T-helper 2 cell treated with Interferon-gamma antibody and Interleukin-4, amounts not matched to agents 5 μg/mL and 100 μg/mL, for 36 hours (primary cell): Measurements from ENCODE around the gene GRK5.
A peak's percentile ranks its signal among the peaks of the same experiment; 100 is the strongest.
"Not testable (repeated sequence)": the region's sequence is repeated elsewhere in the genome, so short reads cannot be mapped to it uniquely, and the experiment has no call there.

Source experiments
- DNase-seq: peaks from one replicate; pipeline ENCODE4 v3.0.0; 2021; ENCODE audit warnings: low spot score
- H3K27ac Mint-ChIP-seq: one replicate; pipeline ENCODE4 v1.8.0; 2021; ENCODE audit warnings: mild to moderate bottlenecking, mixed read lengths
- H3K27me3 Mint-ChIP-seq: one replicate; pipeline ENCODE4 v1.8.0; 2021; ENCODE audit warnings: low read depth, mixed read lengths
- H3K36me3 Mint-ChIP-seq: one replicate; pipeline ENCODE4 v1.8.0; 2021; ENCODE audit warnings: low read depth, mixed read lengths
- H3K4me1 Mint-ChIP-seq: one replicate; pipeline ENCODE4 v1.8.0; 2021; ENCODE audit warnings: low read depth, mixed read lengths
- H3K4me3 Mint-ChIP-seq: one replicate; pipeline ENCODE4 v1.8.0; 2022; ENCODE audit warnings: mild to moderate bottlenecking, moderate library complexity, mixed read lengths
- H3K9me3 Mint-ChIP-seq: one replicate; pipeline ENCODE4 v1.8.0; 2021; ENCODE audit warnings: mixed read lengths

The GRK5 gene

DNA sequence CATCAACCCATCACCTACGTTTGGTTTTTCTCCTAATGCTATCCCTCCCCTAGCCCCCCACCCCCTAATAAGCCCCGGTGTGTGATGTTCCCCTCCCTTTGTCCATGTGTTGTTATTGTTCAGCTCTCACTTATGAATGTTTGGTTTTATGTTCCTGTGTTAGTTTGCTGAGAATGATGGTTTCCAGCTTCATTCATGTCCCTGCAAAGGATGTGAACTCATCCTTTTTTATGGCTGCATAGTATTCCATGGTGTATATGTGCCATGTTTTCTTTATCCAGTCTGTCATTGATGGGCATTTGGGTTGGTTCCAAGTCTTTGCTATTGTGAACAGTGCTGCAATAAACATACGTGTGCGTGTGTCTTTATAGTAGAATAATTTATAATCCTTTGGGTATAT lies 32.3 kb downstream of the GRK5 start:
- H3K27me3 Mint-ChIP-seq, H3K9me3 Mint-ChIP-seq, H3K36me3 Mint-ChIP-seq, DNase-seq, H3K27ac Mint-ChIP-seq, H3K4me3 Mint-ChIP-seq: not testable (repeated sequence)
- H3K4me1 Mint-ChIP-seq: peaks cover 32% of the 10 kb centered on the region

DNA sequence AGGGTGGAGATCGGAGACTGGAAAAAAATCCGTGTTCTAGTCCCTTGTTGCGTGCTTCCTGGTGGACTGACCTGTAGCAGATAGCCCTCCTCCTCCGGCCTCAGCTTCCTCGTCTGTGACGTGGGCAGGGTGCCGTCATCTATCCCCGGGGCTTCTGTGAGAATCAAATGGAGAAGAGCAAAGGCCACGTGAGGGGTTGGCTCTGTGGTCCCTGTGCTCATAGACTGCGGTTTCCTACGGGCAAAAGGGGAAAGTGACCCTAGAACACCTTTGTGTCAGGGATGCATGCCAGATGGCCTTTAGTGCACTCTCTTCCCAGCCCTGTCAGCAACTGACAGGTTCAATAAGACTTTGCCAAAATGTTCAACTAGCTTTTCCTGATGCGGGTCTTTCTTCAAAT lies 33.7 kb downstream of the GRK5 start:
- Mint-ChIP-seq H3K27ac (no peak overlapping the region), H3K4me3 (no peak overlapping the region), H3K4me1 (peaks cover 27% of the 10 kb centered on the region), H3K36me3 (no peaks in the 10 kb centered on the region), H3K27me3 (no peaks in the 10 kb centered on the region), H3K9me3 (no peaks in the 10 kb centered on the region)
- DNase-seq: no peak

DNA sequence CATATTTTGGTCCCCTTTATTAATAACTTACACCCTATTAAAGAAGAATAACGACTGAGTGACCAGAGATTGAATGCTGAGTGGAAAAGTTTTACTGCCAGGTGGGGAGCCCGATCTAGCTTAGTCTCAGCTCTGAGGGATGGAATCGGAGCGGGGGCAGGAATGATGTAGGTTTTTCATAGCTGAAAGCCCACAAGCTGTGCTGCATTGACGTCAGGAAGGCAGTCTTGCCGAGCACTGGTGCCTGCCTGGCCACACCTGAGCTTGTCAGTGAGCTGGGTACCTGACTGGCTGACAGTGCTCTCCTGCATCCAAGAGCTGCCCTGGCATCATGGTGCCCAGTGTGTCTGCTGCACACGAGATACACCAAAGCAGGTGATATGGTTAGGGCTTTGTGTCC lies 34.8 kb downstream of the GRK5 start:
- no peaks in the 10 kb centered on the region for H3K36me3 Mint-ChIP-seq
- H3K9me3 Mint-ChIP-seq: no peaks in the 10 kb centered on the region
- H3K4me3 Mint-ChIP-seq: no peak overlapping the region
- peaks cover 22% of the 10 kb centered on the region for H3K4me1 Mint-ChIP-seq
- DNase-seq: no peak
- no peaks in the 10 kb centered on the region for H3K27me3 Mint-ChIP-seq
- H3K27ac Mint-ChIP-seq: no peak overlapping the region

DNA sequence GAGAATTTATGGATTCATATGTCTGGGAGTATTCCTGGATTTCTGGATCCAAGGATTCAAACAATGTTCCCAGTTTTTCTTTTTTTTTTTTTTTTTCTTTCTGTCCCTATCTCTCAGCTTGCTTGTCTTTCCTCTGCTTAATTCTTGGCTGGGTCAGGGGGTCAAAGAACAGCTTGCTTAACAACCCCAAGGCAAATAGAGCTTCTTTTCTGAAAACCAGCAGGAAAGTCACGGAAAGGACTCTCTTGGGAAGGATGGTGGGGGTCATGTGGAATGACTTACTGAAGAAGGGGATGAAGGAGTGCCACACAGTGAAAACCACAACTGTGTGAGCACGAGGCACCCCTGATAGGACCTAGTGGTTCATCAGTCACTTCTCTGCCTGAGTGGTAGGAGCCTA lies 36.1 kb downstream of the GRK5 start:
- Mint-ChIP-seq H3K4me1 (peaks cover 11% of the 10 kb centered on the region), H3K36me3 (no peaks in the 10 kb centered on the region), H3K4me3 (no peak overlapping the region), H3K27ac (no peak overlapping the region), H3K27me3 (no peaks in the 10 kb centered on the region), H3K9me3 (no peaks in the 10 kb centered on the region)
- DNase-seq: no peak

DNA sequence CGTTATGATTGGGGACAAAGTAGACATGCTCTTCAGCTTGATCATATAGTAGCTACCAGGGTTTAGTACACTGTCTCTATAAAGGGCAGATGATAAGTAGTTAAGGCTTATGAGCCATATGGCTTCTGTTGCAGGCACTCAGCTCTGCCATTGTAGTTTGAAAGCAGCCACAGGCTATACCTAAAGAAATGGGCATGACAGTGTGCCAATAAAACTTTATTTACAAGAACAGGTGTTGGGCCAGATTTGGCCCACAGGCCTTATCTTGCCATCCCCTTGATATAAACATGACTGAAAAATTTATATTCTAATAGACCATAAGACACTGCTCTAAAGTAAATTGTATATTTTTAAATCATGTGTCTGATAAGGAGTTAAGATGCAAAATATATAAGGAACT lies 36.6 kb downstream of the GRK5 start:
- no peaks in the 10 kb centered on the region for H3K9me3 Mint-ChIP-seq
- H3K27ac Mint-ChIP-seq: no peak overlapping the region
- H3K36me3 Mint-ChIP-seq: no peaks in the 10 kb centered on the region

DNA sequence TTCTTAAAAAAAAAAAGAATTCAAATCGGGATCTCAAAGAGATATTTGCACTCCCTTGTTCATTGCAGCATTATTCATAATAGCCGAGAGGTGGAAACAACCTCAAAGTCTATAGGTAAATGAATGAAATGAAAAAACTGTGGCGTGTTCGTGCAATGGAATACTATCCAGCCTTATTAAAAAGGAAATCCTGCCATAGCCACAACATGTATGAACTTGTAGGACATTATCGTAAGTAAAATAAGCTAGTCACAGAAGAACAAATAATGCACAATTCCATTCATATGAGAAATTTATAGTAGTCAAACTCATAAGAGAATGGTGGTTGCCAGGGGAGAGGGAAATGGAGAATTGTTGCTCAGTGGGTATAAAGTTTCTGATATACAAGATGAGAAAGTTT lies 37.9 kb downstream of the GRK5 start:
- no peaks in the 10 kb centered on the region for H3K27me3 Mint-ChIP-seq
- H3K27ac Mint-ChIP-seq: no peak overlapping the region
- peaks cover 2% of the 10 kb centered on the region for H3K36me3 Mint-ChIP-seq
- no peak for DNase-seq
- H3K4me1 Mint-ChIP-seq: peaks cover 15% of the 10 kb centered on the region
- no peaks in the 10 kb centered on the region for H3K9me3 Mint-ChIP-seq
- no peak overlapping the region for H3K4me3 Mint-ChIP-seq

More for the DNA sequence above, 36.6 kb downstream of the GRK5 start:
- Mint-ChIP-seq H3K4me1 (peaks cover 11% of the 10 kb centered on the region), H3K4me3 (no peak overlapping the region), H3K27me3 (no peaks in the 10 kb centered on the region)
- DNase-seq: no peak

DNA sequence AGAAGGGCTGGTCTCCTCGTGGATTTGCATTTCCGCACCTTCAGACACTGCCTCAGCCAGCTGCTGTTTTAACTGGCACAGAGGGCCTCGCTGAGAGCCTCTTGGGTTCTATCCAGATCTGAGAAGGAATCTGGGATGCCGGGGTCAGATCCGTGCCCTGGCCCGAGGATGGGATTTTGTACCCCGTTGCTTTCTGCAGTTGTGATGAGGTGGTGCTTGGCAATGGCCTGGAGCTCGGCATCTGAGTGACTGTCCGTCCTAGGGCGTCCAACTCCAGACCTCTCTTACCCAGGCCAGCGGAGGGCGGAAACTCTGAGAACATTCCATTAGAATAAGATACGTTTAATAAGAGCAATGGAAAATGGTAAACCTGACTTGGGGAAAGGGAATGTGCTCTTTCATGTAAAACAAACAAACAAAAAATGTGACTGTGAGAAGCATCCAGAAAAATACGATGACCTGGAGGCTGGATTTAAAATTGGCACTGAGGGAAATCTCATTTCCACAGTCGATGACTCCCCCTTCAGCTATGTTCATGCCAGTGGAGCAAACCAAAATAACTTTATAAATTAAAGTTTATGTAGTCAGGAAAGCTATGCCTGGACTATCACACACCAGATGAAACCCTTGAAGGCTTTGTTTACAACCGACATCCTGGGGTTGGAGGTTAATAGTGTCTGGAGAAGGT lies 39.6 kb downstream of the GRK5 start:
- no peak for DNase-seq
- no peak overlapping the region for H3K4me3 Mint-ChIP-seq
- peaks cover 7% of the 10 kb centered on the region for H3K36me3 Mint-ChIP-seq
- H3K27ac Mint-ChIP-seq: no peak overlapping the region
- no peaks in the 10 kb centered on the region for H3K9me3 Mint-ChIP-seq
- no peaks in the 10 kb centered on the region for H3K27me3 Mint-ChIP-seq
- H3K4me1 Mint-ChIP-seq: peaks cover 15% of the 10 kb centered on the region

DNA sequence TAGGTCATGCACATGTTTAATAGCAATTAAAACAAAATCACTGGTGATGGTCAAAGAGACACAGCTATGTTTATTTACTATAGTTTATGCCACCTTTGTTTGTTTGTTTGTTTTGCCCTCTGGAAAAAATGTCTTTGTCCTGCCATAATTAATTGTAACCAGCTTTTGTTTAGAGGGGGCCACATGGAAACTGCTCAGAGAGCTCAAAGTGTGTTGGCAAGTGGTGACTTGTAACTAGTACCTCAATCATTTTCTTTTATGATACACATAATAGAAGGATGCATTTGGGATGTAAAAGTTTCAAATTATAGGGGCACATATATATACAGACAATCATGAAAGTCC lies 40.2 kb downstream of the GRK5 start:
- no peak overlapping the region for H3K4me3 Mint-ChIP-seq
- H3K27ac Mint-ChIP-seq: no peak overlapping the region
- H3K27me3 Mint-ChIP-seq: no peaks in the 10 kb centered on the region
- H3K4me1 Mint-ChIP-seq: peaks cover 13% of the 10 kb centered on the region
- DNase-seq: no peak
- no peaks in the 10 kb centered on the region for H3K9me3 Mint-ChIP-seq
- peaks cover 7% of the 10 kb centered on the region for H3K36me3 Mint-ChIP-seq

DNA sequence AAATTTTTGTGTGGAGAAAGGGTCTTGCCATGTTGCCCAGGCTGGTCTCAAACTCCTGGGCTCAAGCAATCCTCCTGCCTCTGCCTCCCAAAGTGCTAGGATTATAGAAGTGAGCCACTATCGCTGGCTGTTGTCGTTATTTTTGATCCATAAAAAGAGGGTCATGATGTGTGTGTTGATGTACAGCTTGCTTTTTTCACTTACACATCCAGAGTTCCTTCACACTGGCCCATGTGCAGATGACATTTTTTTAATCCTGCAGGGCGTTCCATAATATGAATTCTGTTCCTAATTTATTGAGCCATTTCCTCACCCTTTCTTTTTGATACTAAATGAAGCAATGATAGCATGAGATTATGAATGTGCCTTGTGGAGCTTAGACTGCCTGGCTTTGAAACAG lies 40.8 kb downstream of the GRK5 start:
- Mint-ChIP-seq H3K4me1 (peaks cover 12% of the 10 kb centered on the region), H3K36me3 (peaks cover 7% of the 10 kb centered on the region), H3K4me3 (no peak overlapping the region), H3K27ac (no peak overlapping the region), H3K27me3 (no peaks in the 10 kb centered on the region), H3K9me3 (no peaks in the 10 kb centered on the region)
- DNase-seq: no peak

DNA sequence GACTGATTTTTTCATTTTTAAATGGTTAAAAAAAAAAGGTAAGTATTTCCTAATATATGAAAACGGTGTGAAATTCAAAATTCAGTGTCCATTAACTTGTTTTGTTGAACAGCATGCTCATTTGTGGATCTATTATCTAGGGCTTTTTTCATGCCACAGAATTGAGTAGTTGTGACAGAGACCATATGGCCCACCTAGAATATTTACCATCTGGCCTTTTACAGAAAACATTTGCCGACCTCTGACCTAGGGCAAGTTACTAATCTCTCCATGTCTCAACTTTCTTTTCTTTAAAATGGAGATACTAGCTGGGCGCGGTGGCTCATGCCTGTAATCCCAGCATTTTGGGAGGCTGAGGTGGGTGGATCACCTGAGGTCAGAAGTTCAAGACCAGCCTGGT lies 41.3 kb downstream of the GRK5 start:
- no peaks in the 10 kb centered on the region for H3K9me3 Mint-ChIP-seq
- peaks cover 7% of the 10 kb centered on the region for H3K36me3 Mint-ChIP-seq
- no peak overlapping the region for H3K4me3 Mint-ChIP-seq
- DNase-seq: no peak
- H3K4me1 Mint-ChIP-seq: peaks cover 10% of the 10 kb centered on the region
- no peak overlapping the region for H3K27ac Mint-ChIP-seq
- H3K27me3 Mint-ChIP-seq: no peaks in the 10 kb centered on the region

DNA sequence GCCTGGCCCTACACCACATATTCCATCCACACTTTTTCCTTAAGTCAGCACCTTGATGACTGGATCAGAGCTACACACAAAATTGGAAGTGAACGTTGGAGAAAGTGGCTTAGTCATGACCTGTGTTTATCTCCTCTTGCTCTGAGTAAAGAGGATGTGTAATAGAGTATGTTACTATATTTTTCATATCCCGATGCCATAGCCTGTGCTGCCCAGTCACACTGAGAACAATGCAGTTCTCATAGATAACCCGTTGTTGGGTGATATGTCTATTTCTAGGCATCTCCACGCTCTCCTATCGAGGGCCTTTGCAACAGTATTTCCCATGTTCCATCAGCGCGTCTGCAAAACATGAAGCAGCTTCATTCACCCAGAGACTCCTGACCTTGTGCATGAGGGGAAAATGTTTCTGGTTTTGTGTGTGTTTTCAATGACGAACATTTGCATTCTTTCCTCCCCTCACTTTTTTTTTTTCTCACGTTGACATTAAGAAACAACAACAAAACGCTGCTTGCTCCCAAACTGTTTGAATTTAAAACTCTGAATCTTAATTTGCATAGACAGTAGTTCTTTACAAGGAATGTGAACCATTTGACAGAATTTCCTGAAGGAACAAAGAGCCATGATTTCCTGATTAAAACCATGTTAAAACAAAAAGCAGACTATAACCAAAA lies 43.4 kb downstream of the GRK5 start:
- Mint-ChIP-seq H3K4me1 (peaks cover 16% of the 10 kb centered on the region), H3K4me3 (no peak overlapping the region), H3K36me3 (peaks cover 7% of the 10 kb centered on the region), H3K9me3 (no peaks in the 10 kb centered on the region), H3K27ac (no peak overlapping the region), H3K27me3 (no peaks in the 10 kb centered on the region)
- peak; percentile 52 for DNase-seq

DNA sequence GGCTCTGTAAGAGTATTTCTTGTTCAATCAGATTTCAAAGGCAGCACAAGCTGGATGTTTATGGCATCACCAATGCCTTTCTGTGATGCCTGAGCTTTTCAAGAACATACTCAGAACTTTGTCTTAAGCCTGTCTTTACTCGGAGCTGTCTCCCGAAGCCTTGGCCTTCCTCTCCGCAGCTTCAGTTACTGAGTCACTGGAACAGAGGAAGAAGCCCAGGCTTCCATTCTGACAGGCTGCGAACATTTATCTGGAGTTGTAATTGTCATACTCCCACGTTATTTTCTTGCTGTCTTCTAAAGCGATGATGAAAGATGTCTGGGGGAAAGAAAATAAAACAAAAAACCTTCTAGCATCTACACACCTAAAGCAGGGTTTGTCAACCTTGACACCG lies 43.9 kb downstream of the GRK5 start:
- no peaks in the 10 kb centered on the region for H3K27me3 Mint-ChIP-seq
- no peak overlapping the region for H3K4me3 Mint-ChIP-seq
- no peak overlapping the region for H3K27ac Mint-ChIP-seq
- H3K36me3 Mint-ChIP-seq: peaks cover 7% of the 10 kb centered on the region
- DNase-seq: no peak
- no peaks in the 10 kb centered on the region for H3K9me3 Mint-ChIP-seq
- peaks cover 16% of the 10 kb centered on the region for H3K4me1 Mint-ChIP-seq

DNA sequence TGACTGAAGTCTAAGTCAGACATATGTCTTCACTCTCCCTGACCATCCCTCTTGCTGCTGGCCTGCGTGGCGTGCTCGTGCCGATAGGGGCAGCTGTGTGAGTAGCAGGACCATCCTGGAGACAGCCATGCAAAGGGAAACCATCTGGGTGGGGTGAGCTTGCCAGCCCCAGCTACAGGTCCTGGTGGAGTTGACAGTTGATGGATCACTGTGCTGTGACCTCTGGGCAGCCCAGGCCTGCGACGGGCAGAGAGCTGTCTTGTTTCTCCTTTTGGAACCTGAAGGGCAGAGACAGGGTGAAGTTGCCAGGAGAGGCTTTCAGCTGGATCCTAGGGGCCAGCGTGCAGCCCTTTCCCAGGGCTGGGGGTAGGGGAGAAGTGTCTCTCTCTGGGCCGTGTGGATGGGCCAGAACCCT lies 44.7 kb downstream of the GRK5 start:
- no peak for DNase-seq
- Mint-ChIP-seq H3K36me3 (peaks cover 10% of the 10 kb centered on the region), H3K9me3 (no peaks in the 10 kb centered on the region), H3K27me3 (no peaks in the 10 kb centered on the region), H3K4me3 (no peak overlapping the region), H3K4me1 (peaks cover 16% of the 10 kb centered on the region), H3K27ac (no peak overlapping the region)

DNA sequence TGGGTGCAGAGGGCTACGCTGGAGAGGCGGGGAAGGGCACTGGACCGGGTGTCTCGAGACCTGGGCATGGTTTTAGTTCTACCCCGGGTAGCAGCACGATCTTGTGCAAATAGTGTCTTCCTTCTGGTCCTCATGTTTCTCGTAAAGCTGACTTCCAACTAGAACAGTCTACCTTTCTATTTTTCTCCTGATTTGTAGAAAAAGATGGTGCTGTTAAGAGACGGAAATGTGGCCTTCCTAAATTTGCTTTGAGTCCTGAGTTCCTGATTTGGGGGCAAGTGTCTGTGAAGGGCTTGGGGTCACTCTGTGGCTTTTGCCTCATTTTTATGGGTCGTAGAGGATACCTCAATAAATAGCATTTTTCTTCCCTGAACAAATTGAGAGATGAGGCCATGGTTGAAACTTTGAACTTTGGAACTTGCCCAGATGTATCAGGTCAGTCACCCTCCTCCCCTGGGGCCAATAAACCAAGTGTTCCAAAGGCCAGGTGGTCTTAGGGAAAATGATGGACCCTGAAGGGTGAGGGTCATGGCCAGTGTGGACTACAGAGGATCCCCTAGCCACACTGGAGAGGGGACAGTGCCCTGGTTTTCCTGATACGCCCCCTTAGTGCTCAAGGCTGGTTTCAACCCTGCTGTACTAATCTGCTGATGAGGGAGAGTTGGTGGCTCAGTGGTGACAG lies 45.2 kb downstream of the GRK5 start:
- Mint-ChIP-seq H3K27me3 (no peaks in the 10 kb centered on the region), H3K4me3 (no peak overlapping the region), H3K4me1 (peaks cover 16% of the 10 kb centered on the region), H3K36me3 (peaks cover 10% of the 10 kb centered on the region), H3K9me3 (no peaks in the 10 kb centered on the region), H3K27ac (no peak overlapping the region)
- no peak for DNase-seq
